DMS79 (cell line): ENCODE results near the gene KCNH2.

Experiments
- DNase-seq: peaks from one replicate; lab custom pipeline; 2025; lab: John Stamatoyannopoulos, UW

Gene KCNH2

GRCh38 chr7:150959739-150960734 lies 18.1 kb downstream of the KCNH2 start:
- DNase-seq, result no peak

GRCh38 chr7:150959081-150959480 lies 19.0 kb downstream of the KCNH2 start:
- no peak for DNase-seq

GRCh38 chr7:150958597-150958996 lies 19.5 kb downstream of the KCNH2 start:
- no peak for DNase-seq

GRCh38 chr7:150958062-150958552 lies 20.0 kb downstream of the KCNH2 start:
- DNase-seq, result no peak

GRCh38 chr7:150957133-150958020 lies 20.7 kb downstream of the KCNH2 start:
- no peak for DNase-seq

- DNase-seq, result no peak
Observed at GRCh38 chr7:150956395-150957132, 21.6 kb downstream of the KCNH2 start.

GRCh38 chr7:150955519-150956394 lies 22.4 kb downstream of the KCNH2 start:
- no peak for DNase-seq

GRCh38 chr7:150954986-150955518 lies 23.1 kb downstream of the KCNH2 start:
- DNase-seq, result no peak

GRCh38 chr7:150954201-150954985 lies 23.7 kb downstream of the KCNH2 start:
- DNase-seq, result no peak

GRCh38 chr7:150953061-150953997 lies 24.8 kb downstream of the KCNH2 start:
- no peak for DNase-seq

GRCh38 chr7:150952331-150953050 lies 25.6 kb downstream of the KCNH2 start:
- no peak for DNase-seq

- DNase-seq, result no peak
Observed at GRCh38 chr7:150951521-150951920, 26.6 kb downstream of the KCNH2 start.

- no peak for DNase-seq
Observed at GRCh38 chr7:150951181-150951520, 27.0 kb downstream of the KCNH2 start.

- no peak for DNase-seq
Observed at GRCh38 chr7:150950496-150951180, 27.5 kb downstream of the KCNH2 start.

GRCh38 chr7:150949971-150950491 lies 28.1 kb downstream of the KCNH2 start:
- DNase-seq, result no peak

GRCh38 chr7:150949564-150949963 lies 28.6 kb downstream of the KCNH2 start:
- no peak for DNase-seq

GRCh38 chr7:150948791-150949251 lies 29.3 kb downstream of the KCNH2 start:
- no peak for DNase-seq
